Stimulated activated CD4-positive, alpha-beta T cell treated with anti-CD3 and anti-CD28 coated beads, TNF-alpha, amount 100 ng/mL, for 4 hours (primary cell): Measurements from ENCODE around the gene NTF3.

Experiments
- DNase-seq, 3 experiments: peaks; one replicate each; pipeline ENCODE4 v3.0.0-alpha.2; 2020; ENCODE audit warnings: low read depth in 3 of 3

NTF3 gene

GRCh38 chr12:5511256-5511643 is 79.3 kb downstream of the NTF3 start:
- no peak for DNase-seq

- DNase-seq = no peak
Measured at GRCh38 chr12:5511644-5512600, 80.0 kb downstream of the NTF3 start.

- no peak for DNase-seq
Measured at GRCh38 chr12:5512601-5512970, 80.7 kb downstream of the NTF3 start.

- DNase-seq = no peak
Measured at GRCh38 chr12:5513406-5513805, 81.5 kb downstream of the NTF3 start.

GRCh38 chr12:5514016-5514415 is 82.1 kb downstream of the NTF3 start:
- no peak for DNase-seq

- no peak for DNase-seq
Measured at GRCh38 chr12:5514545-5514944, 82.6 kb downstream of the NTF3 start.

- DNase-seq = no peak
Measured at GRCh38 chr12:5515458-5515857, 83.5 kb downstream of the NTF3 start.

- no peak for DNase-seq
Measured at GRCh38 chr12:5516371-5517241, 84.7 kb downstream of the NTF3 start.

GRCh38 chr12:5518584-5519365 is 86.9 kb downstream of the NTF3 start:
- no peak for DNase-seq

GRCh38 chr12:5520037-5520436 is 88.1 kb downstream of the NTF3 start:
- DNase-seq = no peak

GRCh38 chr12:5520831-5521230 is 88.9 kb downstream of the NTF3 start:
- no peak for DNase-seq

- DNase-seq = no peak
Measured at GRCh38 chr12:5521456-5522325, 89.8 kb downstream of the NTF3 start.

- DNase-seq = no peak
Measured at GRCh38 chr12:5522432-5523335, 90.8 kb downstream of the NTF3 start.

GRCh38 chr12:5523396-5524115 is 91.6 kb downstream of the NTF3 start:
- DNase-seq = no peak

- no peak for DNase-seq
Measured at GRCh38 chr12:5524116-5524768, 92.3 kb downstream of the NTF3 start.

- DNase-seq = no peak
Measured at GRCh38 chr12:5524769-5525436, 93.0 kb downstream of the NTF3 start.

GRCh38 chr12:5525783-5526367 is 94.0 kb downstream of the NTF3 start:
- DNase-seq = no peak

- no peak for DNase-seq
Measured at GRCh38 chr12:5533368-5533767, 101.5 kb downstream of the NTF3 start.
